PC-3 (cell line): ENCODE measurements around the gene MAML2. TPM values are rescaled to one million over a fixed set of nuclear protein-coding genes. Genes with fewer than 3 reads are reported as not detected.

Experiments
- ATAC-seq: fragments of 200-7000 bp; cut with Tn5 transposase; 2 replicates; pipeline ENCODE4 v1.9.1; 2020; ENCODE audit warnings: mild to moderate bottlenecking, moderate library complexity
- BruUV-seq: library from RNA; stranded (reverse); fragments of 400-500 nt; replicated peaks from 2 replicates; lab custom pipeline; 2021; lab: Mats Ljungman, UMichigan
- CTCF ChIA-PET: fragments of 300-600 bp; sonication (Branson Sonifier 250); formaldehyde crosslinking; loops from one replicate; lab custom pipeline; 2022; ENCODE audit warnings: antibody characterized with exemption; lab: Charles Lee
- POLR2A ChIA-PET: fragments of 300-600 bp; sonication (Branson Sonifier 250); formaldehyde crosslinking; loops from one replicate; lab custom pipeline; 2022; ENCODE audit warnings: antibody characterized with exemption; ENCODE audit not compliant: unreplicated experiment; lab: Charles Lee
- DNase-seq: peaks from one replicate; pipeline ENCODE4 v3.0.0-alpha.2; 2015
- H2AFZ ChIP-seq: fragments of 300-600 bp; sonication (generic); 2 replicates; pipeline ENCODE4 v1.6.0; 2016; ENCODE audit warnings: antibody characterized with exemption, low read length
- H3F3A ChIP-seq: fragments of 300-600 bp; sonication (generic); one replicate; pipeline ENCODE4 v1.6.0; 2017; ENCODE audit warnings: antibody characterized with exemption, low read length, control low read depth, mild to moderate bottlenecking; ENCODE audit not compliant: unreplicated experiment
- H3K27ac ChIP-seq: fragments of 300-600 bp; sonication (generic); 2 replicates; pipeline ENCODE4 v1.5.1; 2016; ENCODE audit warnings: mild to moderate bottlenecking, low read length
- H3K27me3 ChIP-seq: fragments of 300-600 bp; sonication (generic); 2 replicates; pipeline ENCODE4 v1.6.1; 2016; ENCODE audit warnings: low read length, mixed read lengths
- H3K36me3 ChIP-seq: fragments of 300-600 bp; sonication (generic); 2 replicates; pipeline ENCODE4 v1.6.1; 2016; ENCODE audit warnings: low read depth, mixed run types, low read length, mixed read lengths
- H3K4me1 ChIP-seq: fragments of 300-600 bp; sonication (generic); 2 replicates; pipeline ENCODE4 v1.5.1; 2016; ENCODE audit warnings: low read length; ENCODE audit not compliant: insufficient read depth
- H3K4me2 ChIP-seq: fragments of 300-600 bp; sonication (generic); 2 replicates; pipeline ENCODE4 v1.6.0; 2016; ENCODE audit warnings: low read length
- H3K4me3 ChIP-seq: fragments of 300-600 bp; sonication (generic); 2 replicates; pipeline ENCODE4 v1.5.1; 2016; ENCODE audit warnings: mild to moderate bottlenecking, low read length, mixed read lengths
- H3K79me2 ChIP-seq: fragments of 300-600 bp; sonication (generic); 2 replicates; pipeline ENCODE4 v1.6.1; 2017; ENCODE audit warnings: low read length, mixed read lengths
- H3K9ac ChIP-seq: fragments of 300-600 bp; sonication (generic); 2 replicates; pipeline ENCODE4 v1.6.0; 2016; ENCODE audit warnings: mild to moderate bottlenecking, low read length
- H3K9me2 ChIP-seq: fragments of 300-600 bp; sonication (generic); replicated peaks from 2 replicates; pipeline ENCODE4 v1.6.1; 2016; ENCODE audit warnings: mixed run types, low read length, mixed read lengths
- H3K9me3 ChIP-seq: fragments of 300-600 bp; sonication (generic); 2 replicates; pipeline ENCODE4 v1.6.1; 2016; ENCODE audit warnings: low read length, mixed read lengths
- H4K20me1 ChIP-seq: fragments of 300-600 bp; sonication (generic); 2 replicates; pipeline ENCODE4 v1.6.1; 2016; ENCODE audit warnings: low read length, mixed read lengths
- EZH2 ChIP-seq: fragments of 300-600 bp; sonication (generic); IDR thresholded peaks from one replicate; pipeline ENCODE4 v1.6.1; 2017; ENCODE audit warnings: antibody characterized with exemption, mild to moderate bottlenecking, low read length; ENCODE audit not compliant: unreplicated experiment
- EZH2phosphoT487 ChIP-seq: fragments of 300-600 bp; sonication (generic); IDR thresholded peaks from 2 replicates; pipeline ENCODE4 v1.6.1; 2018; ENCODE audit warnings: mild to moderate bottlenecking, antibody characterized with exemption, low read length, borderline replicate concordance
- intact Hi-C: fragments of 100-400 bp; cut with micrococcal nuclease; formaldehyde crosslinking; loops from 2 replicates; pipeline ENCODE4 v1.9.0; 2023
- total RNA-seq: library from RNA; depleted of rRNA; stranded (reverse); fragments of >200 nt; gene quantifications from 2 replicates; pipeline ENCODE4 v1.2.3, GENCODE V29; 2014
- TF ChIP-seq, protein P1 (sequence below): fragments of 300-600 bp; sonication (generic); conservative IDR thresholded peaks from 2 replicates; pipeline ENCODE4 v1.5.1; 2017; ENCODE audit warnings: antibody characterized with exemption, low read depth, mild to moderate bottlenecking, low read length

Gene MAML2
- total RNA-seq, 1 experiment from 2014 or later = 10.9 TPM

DNA sequence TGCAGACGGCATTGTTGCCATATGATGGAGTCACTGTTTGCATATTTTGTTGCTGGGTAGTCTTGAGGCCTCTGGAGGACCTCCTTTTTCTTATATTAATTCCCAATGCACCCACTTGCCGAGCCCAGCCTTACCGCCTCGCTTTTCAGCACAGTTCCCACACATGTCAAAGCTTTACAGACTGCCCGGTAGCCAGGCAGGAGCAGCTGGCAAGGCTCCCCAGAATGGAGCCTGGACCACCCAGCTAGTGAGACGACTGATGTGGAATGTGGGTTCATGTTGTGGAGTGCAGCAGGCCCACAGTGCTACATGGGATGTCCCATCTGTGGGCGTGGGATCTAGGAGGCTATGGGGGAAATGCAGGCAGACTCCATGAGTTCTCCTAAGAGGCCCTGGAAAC is 319.7 kb downstream of the MAML2 start:
- no peaks in the 10 kb centered on the region for H3K36me3 ChIP-seq
- H3K27me3 ChIP-seq = no peaks in the 10 kb centered on the region
- H2AFZ ChIP-seq = no peak overlapping the region
- H3K9me2 ChIP-seq = no peaks in the 10 kb centered on the region
- H3K9ac ChIP-seq = no peak overlapping the region
- CTCF ChIA-PET = no interaction called here
- no peaks in the 10 kb centered on the region for H3K4me1 ChIP-seq
- no peaks in the 10 kb centered on the region for H4K20me1 ChIP-seq
- no peaks in the 10 kb centered on the region for H3F3A ChIP-seq
- intact Hi-C loops = no loop called here
- H3K4me2 ChIP-seq = no peak overlapping the region
- DNase-seq (no peak), ATAC-seq (no peak)
- H3K4me3 ChIP-seq = no peak overlapping the region
- H3K9me3 ChIP-seq = no peaks in the 10 kb centered on the region
- TF ChIP-seq EZH2 (no peak), EZH2phosphoT487 (no peak)
- TF ChIP-seq, protein P1, sequence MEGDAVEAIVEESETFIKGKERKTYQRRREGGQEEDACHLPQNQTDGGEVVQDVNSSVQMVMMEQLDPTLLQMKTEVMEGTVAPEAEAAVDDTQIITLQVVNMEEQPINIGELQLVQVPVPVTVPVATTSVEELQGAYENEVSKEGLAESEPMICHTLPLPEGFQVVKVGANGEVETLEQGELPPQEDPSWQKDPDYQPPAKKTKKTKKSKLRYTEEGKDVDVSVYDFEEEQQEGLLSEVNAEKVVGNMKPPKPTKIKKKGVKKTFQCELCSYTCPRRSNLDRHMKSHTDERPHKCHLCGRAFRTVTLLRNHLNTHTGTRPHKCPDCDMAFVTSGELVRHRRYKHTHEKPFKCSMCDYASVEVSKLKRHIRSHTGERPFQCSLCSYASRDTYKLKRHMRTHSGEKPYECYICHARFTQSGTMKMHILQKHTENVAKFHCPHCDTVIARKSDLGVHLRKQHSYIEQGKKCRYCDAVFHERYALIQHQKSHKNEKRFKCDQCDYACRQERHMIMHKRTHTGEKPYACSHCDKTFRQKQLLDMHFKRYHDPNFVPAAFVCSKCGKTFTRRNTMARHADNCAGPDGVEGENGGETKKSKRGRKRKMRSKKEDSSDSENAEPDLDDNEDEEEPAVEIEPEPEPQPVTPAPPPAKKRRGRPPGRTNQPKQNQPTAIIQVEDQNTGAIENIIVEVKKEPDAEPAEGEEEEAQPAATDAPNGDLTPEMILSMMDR = no peak
- POLR2A ChIA-PET = no interaction called here
- H3K27ac ChIP-seq = no peak overlapping the region
- H3K79me2 ChIP-seq = no peaks in the 10 kb centered on the region
- no TSS peak for BruUV-seq

DNA sequence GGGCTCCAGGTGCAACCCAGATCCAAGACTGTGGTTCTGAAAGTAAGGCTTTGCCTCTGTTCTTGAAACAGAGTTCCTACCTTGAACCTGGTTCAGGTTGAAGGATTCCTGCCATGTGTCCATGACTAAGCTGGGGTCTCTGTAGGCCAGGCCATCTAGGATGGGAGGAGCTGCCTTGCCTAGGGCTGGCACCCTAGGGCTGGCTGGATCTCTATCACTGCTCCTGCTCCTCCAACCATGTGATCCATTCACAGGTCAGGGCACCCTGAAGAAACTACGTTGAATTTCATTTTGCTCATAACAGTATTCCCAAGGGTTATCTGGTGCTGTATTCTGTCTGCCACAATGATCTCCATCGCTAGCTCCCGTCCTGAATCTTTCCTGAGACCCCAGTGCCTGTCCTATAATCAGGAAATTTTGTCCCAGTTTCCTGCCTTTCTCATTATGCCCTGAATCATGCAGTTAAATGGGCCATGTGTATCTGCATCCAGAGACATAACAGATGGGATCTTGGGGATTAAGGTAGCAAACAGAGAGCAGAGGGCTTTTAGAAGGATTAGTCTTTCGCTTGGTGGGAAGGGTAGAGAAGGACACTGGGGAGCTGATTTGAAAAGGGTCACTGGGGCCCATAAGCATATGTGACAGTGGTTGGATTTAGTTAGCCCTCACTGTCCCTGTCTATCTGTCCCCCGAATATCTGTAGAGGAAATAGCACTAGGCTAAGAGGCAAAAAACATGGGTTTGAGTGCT is 320.9 kb downstream of the MAML2 start:
- ChIA-PET CTCF (no interaction called here), POLR2A (no interaction called here)
- Histone ChIP-seq H3K9me2 (no peaks in the 10 kb centered on the region), H4K20me1 (no peaks in the 10 kb centered on the region), H3K9me3 (no peaks in the 10 kb centered on the region), H3K4me1 (no peaks in the 10 kb centered on the region), H3K4me3 (no peak overlapping the region), H3K4me2 (no peak overlapping the region), H3F3A (no peaks in the 10 kb centered on the region), H3K27me3 (no peaks in the 10 kb centered on the region), H3K79me2 (no peaks in the 10 kb centered on the region), H2AFZ (no peak overlapping the region), H3K27ac (no peak overlapping the region), H3K9ac (no peak overlapping the region), H3K36me3 (no peaks in the 10 kb centered on the region)
- TF ChIP-seq, protein P1 = no peak
- TF ChIP-seq EZH2phosphoT487 (no peak), EZH2 (no peak)
- DNase-seq (no peak), ATAC-seq (no peak)
- BruUV-seq = no TSS peak
- intact Hi-C loops = no loop called here
